GM12892 (cell line): ENCODE measurements around the gene TBCD.

Experiments
- POLR2A ChIP-seq: IDR thresholded peaks from 2 replicates; pipeline ENCODE4 v1.6.1; 2011; ENCODE audit warnings: low read depth, low read length, control low read depth
- POLR2AphosphoS5 ChIP-seq: IDR thresholded peaks from 2 replicates; pipeline ENCODE4 v1.6.1; 2011; ENCODE audit warnings: low read depth, low read length, control low read depth

- TF ChIP-seq POLR2AphosphoS5 (no peak), POLR2A (no peak)
Observed at GRCh38 chr17:82702231-82702927, 49.5 kb upstream of the TBCD start.
